IPS-18c (cell line): ENCODE data around the gene GFRA4.

ENCODE experiments used
- H3K4me3 ChIP-seq: 2 replicates; pipeline ENCODE4 v1.7.0; 2013; ENCODE audit warnings: low read depth, mild to moderate bottlenecking, low read length, moderate library complexity; ENCODE audit not compliant: insufficient read depth
- H3K9me3 ChIP-seq: one replicate; pipeline ENCODE4 v1.6.1; 2013; ENCODE audit warnings: mild to moderate bottlenecking, low read length, moderate library complexity; ENCODE audit not compliant: control insufficient read depth, insufficient read depth

Gene GFRA4

GRCh38 chr20:3697588-3698305, 34.5 kb upstream of the GFRA4 start:
- Histone ChIP-seq H3K9me3 (no peaks in the 10 kb centered on the region), H3K4me3 (no peak overlapping the region; the same call in 1 of the 2 replicates)

- Histone ChIP-seq H3K4me3 (no peak overlapping the region), H3K9me3 (no peaks in the 10 kb centered on the region)
Observed at GRCh38 chr20:3696745-3697587, 33.8 kb upstream of the GFRA4 start.

DNA sequence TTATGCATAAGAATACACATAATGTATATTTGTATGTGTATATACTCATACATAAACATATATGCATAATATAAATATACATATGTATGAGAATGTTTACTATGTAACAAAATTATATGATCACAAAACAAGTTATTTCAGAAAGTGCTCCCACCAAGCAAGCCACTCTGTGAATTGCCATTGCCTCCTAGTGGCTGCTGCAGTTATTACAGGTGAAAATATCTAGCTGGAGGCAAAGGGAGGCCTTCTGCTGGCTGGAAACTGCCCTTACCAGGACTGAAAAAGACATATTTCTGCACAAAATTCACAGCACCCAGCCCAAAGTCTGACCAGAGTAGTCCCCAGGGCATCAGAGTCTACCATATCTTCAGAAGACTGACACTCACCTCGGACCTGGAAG, 33.0 kb upstream of the GFRA4 start:
- no peak overlapping the region for H3K4me3 ChIP-seq
- H3K9me3 ChIP-seq: no peaks in the 10 kb centered on the region

- peaks cover 2% of the 10 kb centered on the region for H3K9me3 ChIP-seq
- H3K4me3 ChIP-seq: no peak overlapping the region
Observed at GRCh38 chr20:3694864-3695263, 31.7 kb upstream of the GFRA4 start.

DNA sequence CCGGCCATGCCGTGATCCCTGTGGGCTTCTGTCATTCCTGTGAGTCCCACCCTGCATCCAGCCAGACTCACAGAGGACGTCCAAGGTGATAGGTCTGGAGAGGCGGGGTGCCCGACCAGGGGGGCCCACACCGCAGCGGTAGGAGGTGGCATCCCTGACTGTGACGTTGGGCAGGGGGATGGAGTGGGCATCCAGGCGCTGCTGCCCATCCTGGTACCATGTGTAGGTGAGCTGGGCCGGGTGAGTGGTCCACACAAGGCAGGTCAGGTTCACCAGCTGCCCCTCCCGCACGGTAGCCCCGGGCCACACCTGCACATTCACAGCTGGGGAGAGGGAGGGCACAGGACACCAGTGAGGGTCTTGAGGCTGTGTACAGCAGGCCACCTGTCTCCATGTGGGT, 30.2 kb upstream of the GFRA4 start:
- H3K4me3 ChIP-seq: no peak overlapping the region
- H3K9me3 ChIP-seq: peaks cover 2% of the 10 kb centered on the region

DNA sequence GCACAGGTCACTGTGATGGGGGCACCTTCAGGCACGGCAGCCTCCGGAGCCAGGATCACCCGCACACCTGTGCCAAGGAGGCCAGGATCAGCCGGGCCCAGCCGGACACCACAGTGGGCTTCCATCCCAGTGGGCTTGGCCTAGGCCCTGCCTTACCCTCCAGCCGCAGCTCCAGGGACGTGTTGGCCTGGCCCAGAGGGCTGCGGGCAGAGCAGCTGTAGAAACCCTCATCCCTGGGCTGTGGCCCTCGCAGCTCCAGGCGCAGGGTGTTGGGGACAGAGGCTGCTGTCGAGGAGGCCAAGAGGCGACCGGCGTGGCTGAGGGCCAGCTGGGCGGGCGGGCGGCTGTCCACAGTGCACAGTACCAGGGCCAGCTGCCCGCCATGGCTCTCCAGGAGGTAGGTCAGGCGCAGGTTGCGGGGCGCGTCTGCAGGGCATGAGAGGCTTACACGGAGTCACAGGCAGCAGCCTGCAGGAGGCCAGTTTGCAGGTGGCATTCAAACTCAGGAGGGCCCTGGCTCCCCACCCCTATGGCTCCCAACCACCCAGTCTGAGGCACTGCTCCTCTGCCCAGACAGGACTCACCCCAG, 29.6 kb upstream of the GFRA4 start:
- Histone ChIP-seq H3K9me3 (peaks cover 2% of the 10 kb centered on the region), H3K4me3 (no peak overlapping the region)

GRCh38 chr20:3691897-3692296, 28.7 kb upstream of the GFRA4 start:
- Histone ChIP-seq H3K4me3 (no peak overlapping the region), H3K9me3 (peaks cover 2% of the 10 kb centered on the region)

DNA sequence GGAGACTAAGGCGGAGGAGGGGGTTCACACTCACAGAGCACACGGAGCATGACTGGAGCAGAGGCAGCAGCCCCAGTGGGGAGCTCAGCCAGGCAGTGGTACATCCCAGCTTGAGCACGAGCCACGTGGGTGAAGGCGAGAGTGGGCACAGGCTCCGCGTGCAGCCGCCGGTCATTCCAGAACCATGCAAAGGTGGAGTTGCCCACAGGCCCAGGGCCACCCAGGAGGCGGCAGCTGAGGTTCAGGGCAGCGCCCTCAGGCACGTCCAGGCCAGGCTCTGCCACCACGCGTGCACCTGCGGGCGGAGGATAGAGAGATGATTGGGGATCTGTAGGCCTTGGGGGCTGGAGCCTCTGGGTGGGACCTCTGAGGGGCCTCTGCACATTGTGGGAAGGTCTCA, 28.1 kb upstream of the GFRA4 start:
- peaks cover 2% of the 10 kb centered on the region for H3K9me3 ChIP-seq
- H3K4me3 ChIP-seq: no peak overlapping the region

GRCh38 chr20:3690413-3690812, 27.2 kb upstream of the GFRA4 start:
- no peak overlapping the region for H3K4me3 ChIP-seq
- H3K9me3 ChIP-seq: peaks cover 2% of the 10 kb centered on the region

GRCh38 chr20:3689978-3690377, 26.8 kb upstream of the GFRA4 start:
- Histone ChIP-seq H3K9me3 (peaks cover 2% of the 10 kb centered on the region), H3K4me3 (no peak overlapping the region)

- no peak overlapping the region for H3K4me3 ChIP-seq
- H3K9me3 ChIP-seq: peaks cover 2% of the 10 kb centered on the region
Observed at GRCh38 chr20:3687655-3688054, 24.5 kb upstream of the GFRA4 start.

GRCh38 chr20:3686867-3687321, 23.7 kb upstream of the GFRA4 start:
- no peak overlapping the region for H3K4me3 ChIP-seq
- peaks cover 2% of the 10 kb centered on the region for H3K9me3 ChIP-seq

DNA sequence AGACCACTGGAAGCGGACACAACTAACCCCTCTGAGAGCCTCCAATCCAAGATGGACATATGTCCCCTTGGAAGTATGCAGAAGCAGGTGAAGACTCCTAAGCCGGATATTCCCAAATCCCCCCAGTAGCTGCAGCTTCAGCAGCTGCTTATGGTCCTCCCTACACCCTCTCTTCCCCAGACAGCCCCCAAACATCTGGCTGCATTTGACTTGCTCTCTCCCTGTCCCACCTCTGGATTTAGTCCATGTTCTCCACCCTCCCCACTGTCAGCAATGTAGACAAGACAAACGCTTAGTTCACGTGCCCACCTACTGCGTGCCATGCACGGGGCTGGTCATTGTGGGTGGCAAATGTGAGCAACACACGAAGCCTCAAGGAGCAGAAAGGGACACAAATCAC, 23.2 kb upstream of the GFRA4 start:
- Histone ChIP-seq H3K4me3 (no peak overlapping the region), H3K9me3 (peaks cover 2% of the 10 kb centered on the region)

DNA sequence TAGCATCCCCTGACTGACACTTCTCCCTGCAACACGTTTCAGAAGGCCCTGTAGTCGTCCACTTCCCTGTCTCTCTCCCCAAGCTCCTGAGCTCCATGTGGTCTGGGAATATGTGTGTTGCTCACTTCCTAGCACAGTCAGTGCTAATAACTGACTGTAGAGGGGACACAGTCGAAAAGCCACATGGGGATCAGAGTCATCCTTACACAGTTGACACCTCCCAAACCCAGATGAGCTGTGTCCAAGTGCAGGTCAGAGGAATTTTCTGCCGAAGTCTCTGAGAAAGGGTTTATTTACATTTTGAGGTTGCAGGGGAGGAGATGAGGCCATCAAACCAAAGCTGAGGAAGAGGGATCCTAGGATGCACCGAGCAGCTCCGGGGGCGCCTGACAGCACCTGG, 22.1 kb upstream of the GFRA4 start:
- Histone ChIP-seq H3K4me3 (no peak overlapping the region), H3K9me3 (no peaks in the 10 kb centered on the region)

- Histone ChIP-seq H3K9me3 (no peaks in the 10 kb centered on the region), H3K4me3 (peak within 1 kb of the TSS; percentile 49)
Observed at GRCh38 chr20:3681931-3682781, 19.0 kb upstream of the GFRA4 start, which contains the start of gene ADAM33. Gene ADAM33 (minus strand): TSS chr20:3682010. CDS start chr20:3682004, 6 bp downstream.

DNA sequence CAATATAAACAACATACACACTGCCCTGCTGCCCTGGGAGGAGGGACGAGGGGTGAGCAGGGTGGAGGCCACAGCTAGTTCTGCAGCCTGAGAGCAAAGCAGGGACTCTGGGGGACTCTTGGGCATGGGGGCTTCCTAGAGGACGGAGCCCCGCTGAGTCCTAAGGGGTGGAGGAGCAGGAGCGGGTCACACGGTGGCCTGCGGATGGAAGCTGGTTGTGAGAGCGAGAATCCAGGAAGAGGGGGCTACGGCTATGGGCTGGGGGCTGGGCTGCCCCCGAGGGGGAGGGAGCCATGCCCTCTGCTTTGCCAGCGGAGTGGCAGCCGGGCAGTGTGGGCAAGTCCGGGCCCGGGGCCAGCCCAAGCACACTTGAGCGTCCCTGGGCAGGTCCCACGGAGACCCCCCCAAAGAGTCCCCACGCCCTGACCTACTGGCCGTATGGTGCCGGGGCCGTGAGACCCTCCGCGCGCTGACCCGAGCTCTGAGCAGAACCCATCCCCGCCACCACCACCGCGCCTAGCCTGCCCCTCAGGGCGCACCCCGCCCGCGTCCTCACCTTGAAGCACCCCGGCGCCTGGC, 18.2 kb upstream of the GFRA4 start:
- peak overlapping the region; percentile 43 for H3K4me3 ChIP-seq
- no peaks in the 10 kb centered on the region for H3K9me3 ChIP-seq
